MCF 10A (cell line): ENCODE measurements around the gene OR5C1. TPM values are rescaled to one million over a fixed set of nuclear protein-coding genes. Genes with fewer than 3 reads are reported as not detected.
"Not testable (repeated sequence)": the region's sequence is repeated elsewhere in the genome, so short reads cannot be mapped to it uniquely, and the experiment has no call there.

Experiments
- BruUV-seq: library from RNA; stranded (reverse); fragments of 400-500 nt; replicated peaks from 2 replicates; lab custom pipeline; 2021; lab: Mats Ljungman, UMichigan
- CTCF ChIA-PET: fragments of 300-600 bp; sonication (Branson Sonifier 250); formaldehyde crosslinking; extraction: SDS; loops from one replicate; lab custom pipeline; 2021; ENCODE audit warnings: antibody characterized with exemption, inconsistent platforms; lab: Yijun Ruan, JAX
- POLR2A ChIA-PET: fragments of 300-600, 350-650 bp; sonication (Branson Sonifier 250); formaldehyde crosslinking; extraction: SDS; loops from one replicate; lab custom pipeline; 2020; ENCODE audit warnings: antibody characterized with exemption, inconsistent platforms; lab: Yijun Ruan, JAX
- DNase-seq: peaks from one replicate; pipeline ENCODE4 v3.0.0-alpha.2; 2018; ENCODE audit not compliant: unreplicated experiment
- H3K27ac Mint-ChIP-seq: one replicate; pipeline ENCODE4 v1.8.0; 2022; ENCODE audit warnings: mild to moderate bottlenecking, low read depth, mixed read lengths; ENCODE audit not compliant: unreplicated experiment
- H3K27me3 Mint-ChIP-seq: one replicate; pipeline ENCODE4 v1.8.0; 2022; ENCODE audit warnings: mixed read lengths; ENCODE audit not compliant: insufficient read depth, unreplicated experiment
- H3K36me3 Mint-ChIP-seq: one replicate; pipeline ENCODE4 v1.8.0; 2022; ENCODE audit warnings: mild to moderate bottlenecking, moderate library complexity, mixed read lengths; ENCODE audit not compliant: insufficient read depth, unreplicated experiment
- H3K4me1 Mint-ChIP-seq: one replicate; pipeline ENCODE4 v1.8.0; 2022; ENCODE audit warnings: mixed read lengths; ENCODE audit not compliant: insufficient read depth, unreplicated experiment
- H3K4me3 Mint-ChIP-seq: one replicate; pipeline ENCODE4 v1.8.0; 2022; ENCODE audit warnings: mild to moderate bottlenecking, moderate library complexity, mixed read lengths; ENCODE audit not compliant: unreplicated experiment
- H3K9me3 Mint-ChIP-seq: one replicate; pipeline ENCODE4 v1.8.0; 2022; ENCODE audit warnings: mixed read lengths; ENCODE audit not compliant: unreplicated experiment
- intact Hi-C: fragments of 100-400 bp; cut with micrococcal nuclease; formaldehyde crosslinking; loops from 2 replicates; pipeline ENCODE4 v1.14.1; 2022
- total RNA-seq: library from RNA; stranded (reverse); gene quantifications from 2 replicates; pipeline ENCODE4 v1.2.3, GENCODE V29; 2022
- TF ChIP-seq, protein P1 (sequence below): fragments of 200-600 bp; IDR thresholded peaks from one replicate; pipeline ENCODE4 v1.8.0; 2022; ENCODE audit warnings: antibody characterized with exemption, mild to moderate bottlenecking; ENCODE audit not compliant: unreplicated experiment

The OR5C1 gene
- total RNA-seq, 1 experiment from 2014 or later = not detected

DNA sequence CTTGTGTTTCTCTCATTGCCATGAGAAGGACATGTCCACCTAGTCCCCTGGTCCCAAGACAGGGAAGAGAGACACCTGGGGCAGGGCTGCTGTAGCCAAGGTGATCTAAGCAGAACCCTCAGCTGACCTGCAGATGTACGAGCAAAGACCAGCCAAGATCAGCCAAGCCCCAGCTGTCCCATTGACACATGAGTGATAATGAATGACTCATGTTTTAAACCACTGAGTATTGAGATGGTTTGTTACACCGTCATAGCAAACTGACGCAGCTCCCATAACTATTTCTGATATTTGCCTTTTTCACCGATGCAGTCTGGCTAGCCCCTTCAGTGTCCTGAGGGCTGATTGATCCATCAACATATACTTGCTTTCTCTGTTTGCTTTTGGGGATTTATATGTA is 17.9 kb downstream of the OR5C1 start:
- no peaks in the 10 kb centered on the region for H3K4me1 Mint-ChIP-seq
- no peaks in the 10 kb centered on the region for H3K27me3 Mint-ChIP-seq
- intact Hi-C loops = no loop called here
- H3K27ac Mint-ChIP-seq = no peak overlapping the region
- ChIA-PET CTCF (interaction anchor here (0.9 to 13.4 kb wide), 5 partner anchors 35 to 683 kb away, joined by 3 to 209 read pairs (median 4); no protein-coding TSS in a partner anchor), POLR2A (no interaction called here)
- no TSS peak for BruUV-seq
- H3K36me3 Mint-ChIP-seq = no peaks in the 10 kb centered on the region
- no peak overlapping the region for H3K4me3 Mint-ChIP-seq
- DNase-seq = no peak
- H3K9me3 Mint-ChIP-seq = peaks cover 8% of the 10 kb centered on the region
- TF ChIP-seq, protein P1, sequence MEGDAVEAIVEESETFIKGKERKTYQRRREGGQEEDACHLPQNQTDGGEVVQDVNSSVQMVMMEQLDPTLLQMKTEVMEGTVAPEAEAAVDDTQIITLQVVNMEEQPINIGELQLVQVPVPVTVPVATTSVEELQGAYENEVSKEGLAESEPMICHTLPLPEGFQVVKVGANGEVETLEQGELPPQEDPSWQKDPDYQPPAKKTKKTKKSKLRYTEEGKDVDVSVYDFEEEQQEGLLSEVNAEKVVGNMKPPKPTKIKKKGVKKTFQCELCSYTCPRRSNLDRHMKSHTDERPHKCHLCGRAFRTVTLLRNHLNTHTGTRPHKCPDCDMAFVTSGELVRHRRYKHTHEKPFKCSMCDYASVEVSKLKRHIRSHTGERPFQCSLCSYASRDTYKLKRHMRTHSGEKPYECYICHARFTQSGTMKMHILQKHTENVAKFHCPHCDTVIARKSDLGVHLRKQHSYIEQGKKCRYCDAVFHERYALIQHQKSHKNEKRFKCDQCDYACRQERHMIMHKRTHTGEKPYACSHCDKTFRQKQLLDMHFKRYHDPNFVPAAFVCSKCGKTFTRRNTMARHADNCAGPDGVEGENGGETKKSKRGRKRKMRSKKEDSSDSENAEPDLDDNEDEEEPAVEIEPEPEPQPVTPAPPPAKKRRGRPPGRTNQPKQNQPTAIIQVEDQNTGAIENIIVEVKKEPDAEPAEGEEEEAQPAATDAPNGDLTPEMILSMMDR = no peak

DNA sequence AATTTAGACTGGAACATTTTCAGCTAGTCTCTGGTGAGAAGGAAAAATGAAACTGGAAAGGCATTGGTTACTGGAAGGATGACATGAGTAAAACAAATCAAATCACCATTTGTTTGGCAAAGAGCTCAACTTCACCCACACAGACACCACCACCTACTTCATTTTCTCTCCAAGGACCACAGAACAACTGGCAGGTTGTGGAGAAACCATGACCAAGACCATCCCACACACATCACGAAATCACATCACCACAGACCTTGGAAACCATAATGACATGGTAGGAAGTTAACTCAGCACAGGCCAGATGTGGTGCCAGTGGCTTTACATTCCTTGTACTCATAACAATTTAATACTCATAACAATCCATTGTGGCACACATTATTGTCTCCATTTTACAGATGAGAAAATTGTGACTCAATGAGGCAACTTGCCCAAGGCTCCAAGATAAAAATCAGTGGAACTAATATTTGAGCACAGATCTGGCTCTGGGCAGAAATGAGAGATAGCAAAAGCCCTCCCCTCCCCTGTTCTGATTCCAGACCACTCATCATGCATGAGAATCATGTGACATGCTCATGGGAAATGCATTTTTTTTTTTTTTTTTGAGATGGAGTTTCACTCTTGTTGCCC is 18.7 kb downstream of the OR5C1 start:
- Mint-ChIP-seq H3K4me1 (no peaks in the 10 kb centered on the region), H3K36me3 (no peaks in the 10 kb centered on the region), H3K27me3 (no peaks in the 10 kb centered on the region), H3K9me3 (peaks cover 8% of the 10 kb centered on the region), H3K27ac (no peak overlapping the region), H3K4me3 (no peak overlapping the region)
- ChIA-PET CTCF (interaction anchor here (0.7 to 13.4 kb wide), 8 partner anchors 36 to 708 kb away, joined by 3 to 209 read pairs (median 4); no protein-coding TSS in a partner anchor), POLR2A (no interaction called here)
- TF ChIP-seq, protein P1 = no peak
- intact Hi-C loops = no loop called here
- no peak for DNase-seq
- no TSS peak for BruUV-seq

DNA sequence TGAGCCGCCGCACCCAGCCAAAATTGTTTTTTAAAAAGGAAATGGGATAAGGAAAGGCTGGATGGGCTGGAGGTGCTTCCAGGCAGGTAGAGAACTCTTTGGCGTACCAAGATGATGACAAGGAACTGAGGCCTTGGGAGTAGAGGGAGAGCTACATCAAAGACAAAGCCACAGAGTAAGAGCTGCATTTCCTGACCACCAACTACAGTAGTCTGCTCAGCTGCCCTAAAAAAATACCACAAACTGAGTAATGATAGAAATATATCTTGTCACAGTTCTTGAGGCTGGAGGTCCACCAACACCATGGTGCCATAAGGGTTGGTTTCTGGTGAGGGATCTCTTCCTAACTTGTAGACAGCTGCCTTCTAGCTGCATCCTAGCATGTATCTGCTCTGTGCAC is 19.4 kb downstream of the OR5C1 start:
- Mint-ChIP-seq H3K4me3 (no peak overlapping the region), H3K9me3 (peaks cover 8% of the 10 kb centered on the region), H3K27ac (no peak overlapping the region), H3K4me1 (no peaks in the 10 kb centered on the region), H3K36me3 (no peaks in the 10 kb centered on the region), H3K27me3 (no peaks in the 10 kb centered on the region)
- no TSS peak for BruUV-seq
- intact Hi-C loops = no loop called here
- ChIA-PET CTCF (interaction anchor here (0.6 to 13.4 kb wide), 13 partner anchors 11 to 709 kb away, joined by 3 to 209 read pairs (median 3); no protein-coding TSS in a partner anchor), POLR2A (no interaction called here)
- no peak for DNase-seq
- TF ChIP-seq, protein P1 = no peak

DNA sequence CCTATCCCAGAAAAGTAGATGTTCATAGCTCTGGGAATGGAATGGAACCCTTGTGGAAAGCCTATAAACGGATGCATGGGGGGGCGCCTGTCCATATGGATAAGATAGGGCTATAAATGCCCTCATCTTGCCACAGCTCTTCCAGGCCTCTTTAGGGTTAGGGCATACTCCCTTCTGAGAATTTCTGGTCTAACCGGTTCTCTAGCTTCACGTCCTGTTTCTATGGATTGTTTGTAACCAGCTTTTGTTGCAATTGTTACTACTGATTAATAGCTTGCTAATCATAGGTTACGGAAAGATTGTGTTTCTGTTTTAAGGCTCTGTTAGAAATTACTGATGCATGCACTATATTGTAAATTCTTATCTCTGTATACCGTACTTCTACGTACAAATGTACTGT is 20.5 kb downstream of the OR5C1 start:
- H3K9me3 Mint-ChIP-seq, BruUV-seq, POLR2A ChIA-PET, H3K27ac Mint-ChIP-seq, H3K4me3 Mint-ChIP-seq, H3K27me3 Mint-ChIP-seq, H3K4me1 Mint-ChIP-seq, DNase-seq, intact Hi-C loops, H3K36me3 Mint-ChIP-seq: not testable (repeated sequence)
- CTCF ChIA-PET = interaction anchor here (0.7 to 13.4 kb wide), 22 partner anchors 9 to 710 kb away, joined by 3 to 209 read pairs (median 5); partner anchors contain the start of genes OR1J1 and OR1K1
